Measurements from ENCODE around the gene MAPK1.
A peak's percentile ranks its signal among the peaks of the same experiment; 100 is the strongest.
"Not testable (repeated sequence)": the region's sequence is repeated elsewhere in the genome, so short reads cannot be mapped to it uniquely, and the experiment has no call there.

The MAPK1 gene

GRCh38 chr22:21721195-21721852, 146.1 kb downstream of the MAPK1 start:
- not testable (repeated sequence) for DNase-seq

DNA sequence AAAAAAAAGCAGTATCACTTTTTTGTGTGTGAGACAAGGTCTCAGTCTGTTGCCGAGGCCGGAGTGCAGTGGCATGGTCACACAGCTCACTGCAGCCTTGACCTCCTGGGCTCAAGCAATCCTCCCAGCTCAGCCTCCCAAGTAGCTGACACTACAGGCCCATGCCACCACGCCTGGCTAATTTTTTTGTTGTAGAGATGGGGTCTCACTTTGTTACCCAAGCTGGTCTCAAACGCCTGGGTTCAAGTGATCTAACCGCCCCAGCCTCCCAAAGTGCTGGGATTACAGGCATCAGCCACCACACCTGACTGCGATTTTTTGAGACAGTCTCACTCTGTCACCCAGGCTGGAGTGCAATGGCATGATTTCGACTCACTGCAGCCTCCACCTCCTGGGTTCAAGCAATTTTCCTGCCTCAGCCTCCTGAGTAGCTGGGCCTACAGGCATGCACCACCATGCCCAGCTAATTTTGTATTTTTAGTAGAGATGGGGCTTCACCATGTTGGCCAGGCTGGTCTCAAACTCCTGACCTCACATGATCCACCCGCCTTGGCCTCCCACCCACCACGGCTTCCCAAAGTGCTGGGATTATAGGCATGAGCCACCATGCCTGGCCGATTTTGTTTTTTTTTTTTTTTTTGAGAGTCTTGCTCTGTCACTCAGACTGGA, 147.1 kb downstream of the MAPK1 start:
- DNase-seq: not testable (repeated sequence)

- DNase-seq: peak; percentile 31 to 53
Observed at GRCh38 chr22:21719024-21719423, 148.4 kb downstream of the MAPK1 start.

- no peak for DNase-seq
Observed at GRCh38 chr22:21718499-21718898, 148.9 kb downstream of the MAPK1 start.

DNA sequence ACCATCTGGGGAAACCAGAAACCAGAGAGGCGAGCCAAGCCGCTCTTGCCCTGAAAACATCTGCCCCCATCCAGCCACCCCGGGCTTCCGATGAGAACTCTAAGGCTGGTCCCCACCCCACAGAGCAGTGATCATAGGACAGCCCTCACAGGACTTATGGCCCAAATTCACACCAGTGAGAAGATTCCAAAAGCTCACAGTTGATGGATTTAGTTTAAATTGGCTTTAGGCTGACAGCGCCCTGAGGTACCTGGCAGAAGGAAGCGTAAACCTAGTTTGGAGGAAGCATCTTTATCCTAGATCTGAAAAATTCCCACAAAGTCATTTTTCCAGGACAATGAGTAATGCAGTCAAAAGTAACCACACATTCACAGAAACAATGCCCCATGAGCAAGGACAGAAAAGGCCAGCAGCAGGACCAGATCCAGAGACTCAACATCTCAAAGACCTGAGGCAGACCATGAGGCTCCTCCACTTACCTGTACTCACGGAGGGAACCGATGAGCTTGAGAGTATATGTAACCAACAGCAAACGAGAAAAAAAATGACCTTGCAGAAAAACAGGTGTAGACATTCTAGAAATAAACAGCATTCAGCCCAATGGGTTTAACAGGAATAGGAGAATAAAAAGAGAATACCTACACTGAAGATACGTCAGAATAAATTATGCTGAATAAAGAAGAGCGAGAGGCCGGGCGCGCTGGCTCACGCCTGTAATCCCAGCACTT, 150.9 kb downstream of the MAPK1 start:
- DNase-seq: not testable (repeated sequence)

DNA sequence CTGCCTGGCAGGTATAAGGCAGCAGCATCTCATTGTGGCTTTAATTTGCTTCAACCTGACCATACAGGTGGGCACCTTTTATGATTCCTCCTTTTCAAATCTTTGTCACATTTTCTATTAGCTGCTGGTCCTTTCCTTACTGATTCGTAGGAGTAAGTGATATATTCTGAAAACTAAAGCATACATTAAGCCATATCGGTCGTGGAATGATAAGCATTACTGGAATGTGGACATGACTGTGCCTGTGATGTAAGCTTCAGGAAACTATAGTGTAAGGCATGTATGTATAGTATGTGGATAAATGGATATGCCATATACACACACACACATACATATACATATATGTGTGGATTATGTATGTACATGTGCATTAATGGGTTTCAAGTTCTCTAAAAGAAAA, 152.7 kb downstream of the MAPK1 start:
- DNase-seq: no peak

- DNase-seq: no peak
Observed at GRCh38 chr22:21714059-21714770, 153.2 kb downstream of the MAPK1 start.

DNA sequence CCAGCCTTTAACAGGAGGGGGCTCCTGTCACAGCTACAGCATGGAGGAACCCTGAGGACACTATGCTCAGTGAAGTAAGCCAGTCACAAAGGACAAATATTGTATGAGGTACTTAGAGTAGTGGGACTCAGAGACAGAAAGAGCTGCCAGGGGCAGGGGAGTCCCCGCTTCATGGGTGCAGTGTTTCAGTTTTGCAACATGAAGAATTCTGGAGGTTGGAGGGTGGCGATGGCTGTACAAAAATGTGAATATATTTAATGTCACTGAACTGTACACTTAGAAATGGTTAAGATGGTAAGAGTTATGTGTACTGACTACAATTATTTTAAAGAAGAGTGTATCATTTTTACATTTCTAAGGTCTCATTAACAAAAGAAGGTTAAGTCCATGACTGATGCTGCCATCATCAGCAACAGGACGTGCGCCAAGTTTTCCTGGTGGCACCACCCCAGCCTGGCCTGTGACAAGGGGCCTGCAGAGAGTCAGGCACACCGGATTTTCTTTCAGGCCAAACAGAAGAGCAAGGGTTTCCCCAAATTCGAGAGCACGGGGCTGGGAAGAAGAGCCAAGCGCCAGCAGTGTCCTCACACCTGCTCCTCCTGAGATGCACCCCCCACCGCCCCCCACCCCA, 153.9 kb downstream of the MAPK1 start:
- DNase-seq: no peak

DNA sequence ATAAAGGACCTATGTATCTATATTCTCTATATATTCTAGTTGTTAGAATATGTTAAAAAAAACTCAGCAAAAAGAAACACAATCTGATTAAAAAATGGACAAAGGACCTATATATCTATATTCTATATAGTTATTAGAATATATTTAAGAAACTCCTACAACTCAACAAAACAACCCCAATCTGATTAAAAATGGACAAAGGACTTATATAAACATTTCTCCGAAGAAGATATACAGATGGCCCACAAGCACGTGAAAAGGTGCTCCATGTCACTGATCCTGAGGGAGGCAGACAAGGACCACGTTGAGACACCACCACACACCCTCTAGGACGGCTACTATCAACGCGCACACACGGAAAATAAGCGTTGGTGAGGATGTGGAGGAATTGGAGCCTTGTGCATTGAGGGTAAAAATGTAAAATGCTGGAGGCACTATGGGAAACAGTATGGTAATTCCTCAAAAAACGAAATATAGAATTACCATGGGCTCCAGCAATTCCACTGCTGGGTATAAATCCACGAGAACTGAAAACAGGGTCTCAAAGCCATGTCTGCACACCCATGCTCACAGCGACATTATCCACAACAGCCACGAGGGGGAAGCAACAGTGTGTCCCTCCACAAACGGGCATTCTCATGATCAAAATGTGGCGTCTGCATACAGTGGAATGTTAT, 154.6 kb downstream of the MAPK1 start:
- peak; percentile 45 to 72 for DNase-seq

GRCh38 chr22:21711851-21712250, 155.6 kb downstream of the MAPK1 start:
- no peak for DNase-seq

GRCh38 chr22:21710156-21710555, 157.3 kb downstream of the MAPK1 start:
- no peak for DNase-seq

GRCh38 chr22:21709688-21710087, 157.8 kb downstream of the MAPK1 start:
- DNase-seq: no peak

DNA sequence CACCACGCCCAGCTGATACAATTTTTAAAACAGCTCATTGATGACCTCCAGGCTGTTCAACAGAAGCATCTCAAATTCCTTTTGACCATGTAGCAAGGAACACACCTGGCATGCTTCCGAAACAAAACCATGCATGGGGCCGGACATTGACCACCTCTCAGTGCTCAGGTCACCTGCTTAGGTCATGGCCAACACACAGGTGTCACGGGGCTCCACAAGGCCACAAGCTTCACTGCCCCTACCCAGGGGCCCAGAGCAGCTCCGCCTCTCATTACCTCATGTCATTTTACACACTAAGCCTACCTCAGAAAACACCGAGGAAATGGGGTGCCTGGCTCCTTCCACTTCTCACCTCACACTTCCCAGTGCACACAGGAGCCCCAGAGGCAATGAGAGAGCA, 158.5 kb downstream of the MAPK1 start:
- no peak for DNase-seq

DNA sequence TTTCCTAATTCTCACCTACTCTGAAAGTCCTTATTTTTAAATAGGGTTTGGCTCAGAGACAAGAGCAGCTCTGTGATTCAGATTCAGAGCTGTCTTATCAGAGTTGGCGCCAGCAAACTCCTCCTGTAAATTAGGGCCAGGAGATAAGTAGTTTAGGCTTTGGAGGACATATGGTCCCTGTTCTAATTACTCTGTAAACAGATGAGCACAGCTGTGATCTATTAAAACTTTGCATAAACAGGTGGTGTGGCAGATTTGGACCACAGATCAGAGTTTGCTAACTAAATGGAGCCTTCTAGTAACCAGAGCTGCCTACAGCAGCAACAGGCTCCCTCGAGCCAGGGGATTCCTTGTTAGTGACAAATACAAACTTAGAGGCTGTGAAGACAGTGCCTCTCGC, 159.8 kb downstream of the MAPK1 start:
- DNase-seq: no peak
